SH-SY5Y (cell line): ENCODE data around the gene CARD19.

ENCODE experiments used
- GATA2 ChIP-seq: IDR thresholded peaks from 2 replicates; pipeline ENCODE4 v1.6.1; 2011; ENCODE audit warnings: mild to moderate bottlenecking, low read depth, low read length
- GATA3 ChIP-seq: IDR thresholded peaks from 2 replicates; pipeline ENCODE4 v1.6.1; 2011; ENCODE audit warnings: low read depth, mild to moderate bottlenecking, low read length, moderate library complexity

DNA sequence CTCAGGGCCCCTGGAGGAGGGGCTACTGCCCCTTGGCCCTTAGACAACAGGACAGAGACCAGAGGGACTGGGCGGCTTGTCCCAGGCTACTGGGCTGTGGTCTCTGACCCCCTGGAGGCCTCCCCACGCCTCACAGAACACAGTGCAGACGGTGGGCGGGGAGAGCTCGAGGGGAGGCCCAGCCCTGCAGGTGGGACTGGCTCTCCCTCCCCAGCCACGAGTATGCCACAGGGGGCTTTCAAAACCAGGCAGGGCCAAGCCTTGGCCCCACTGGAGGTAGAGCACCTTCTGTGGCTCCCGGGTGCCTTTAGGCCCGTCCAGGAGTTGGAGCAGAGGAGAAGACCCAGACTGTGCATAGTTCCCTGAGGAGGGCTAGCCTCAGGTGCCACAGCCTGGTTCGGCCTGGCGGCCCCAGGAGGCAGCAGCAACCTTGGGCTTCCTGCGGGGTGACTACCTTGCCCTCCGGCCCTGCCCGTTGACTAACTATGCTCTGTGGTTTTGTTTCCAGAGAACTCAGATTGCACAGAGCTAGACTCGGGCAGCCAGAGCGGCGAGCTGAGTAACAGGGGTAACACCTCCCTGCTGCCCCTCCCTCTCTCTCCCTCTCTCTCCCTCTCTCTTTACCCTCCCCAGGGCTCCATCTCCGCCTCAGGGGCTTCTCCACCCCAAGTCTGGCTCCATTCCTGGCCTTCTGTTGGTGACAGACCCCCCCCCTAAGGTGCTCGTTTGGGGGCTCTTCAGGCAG lies 15.5 kb downstream of the CARD19 start:
- TF ChIP-seq GATA2 (no peak), GATA3 (no peak)
